HG02678 (cell line): ENCODE measurements around the gene GABRP.
"Not testable (repeated sequence)": the region's sequence is repeated elsewhere in the genome, so short reads cannot be mapped to it uniquely, and the experiment has no call there.

Experiments
- ATAC-seq: cut with Tn5 transposase; IDR thresholded peaks from one replicate; pipeline ENCODE4 v1.9.1; 2021; ENCODE audit warnings: mild to moderate bottlenecking, moderate library complexity; ENCODE audit not compliant: unreplicated experiment

Gene GABRP

GRCh38 chr5:170783498-170784247, at the start of gene GABRP:
TSS of gene GABRP (plus strand) at chr5:170783725. CDS start at chr5:170788616, 4,891 bp downstream.
- ATAC-seq, result no peak

- ATAC-seq, result no peak
These were observed 46.6 kb upstream of the GABRP start for GRCh38 chr5:170736966-170737365.

- ATAC-seq, result no peak
These were observed 45.9 kb upstream of the GABRP start for GRCh38 chr5:170737591-170737990.

GRCh38 chr5:170738840-170739239, 44.7 kb upstream of the GABRP start:
- no peak for ATAC-seq

- ATAC-seq, result no peak
These were observed 44.1 kb upstream of the GABRP start for GRCh38 chr5:170739446-170739845.

GRCh38 chr5:170740551-170741205, 42.8 kb upstream of the GABRP start:
- no peak for ATAC-seq

- no peak for ATAC-seq
These were observed 41.7 kb upstream of the GABRP start for GRCh38 chr5:170741801-170742200.

GRCh38 chr5:170743876-170744212, 39.7 kb upstream of the GABRP start:
- ATAC-seq, result no peak

GRCh38 chr5:170745481-170746071, 37.9 kb upstream of the GABRP start:
- ATAC-seq, result no peak

GRCh38 chr5:170746075-170746960, 37.2 kb upstream of the GABRP start:
- no peak for ATAC-seq

GRCh38 chr5:170746961-170747340, 36.6 kb upstream of the GABRP start:
- ATAC-seq, result no peak

GRCh38 chr5:170747357-170747756, 36.2 kb upstream of the GABRP start:
- no peak for ATAC-seq

GRCh38 chr5:170747851-170748250, 35.7 kb upstream of the GABRP start:
- no peak for ATAC-seq

- ATAC-seq, result no peak
These were observed 34.5 kb upstream of the GABRP start for GRCh38 chr5:170748951-170749471.

- no peak for ATAC-seq
These were observed 33.6 kb upstream of the GABRP start for GRCh38 chr5:170749911-170750431.

- no peak for ATAC-seq
These were observed 32.7 kb upstream of the GABRP start for GRCh38 chr5:170750791-170751190.

- no peak for ATAC-seq
These were observed 31.9 kb upstream of the GABRP start for GRCh38 chr5:170751631-170752030.

- ATAC-seq, result no peak
These were observed 31.0 kb upstream of the GABRP start for GRCh38 chr5:170752257-170753215.

GRCh38 chr5:170753311-170753710, 30.2 kb upstream of the GABRP start:
- ATAC-seq, result no peak

GRCh38 chr5:170754508-170754907, 29.0 kb upstream of the GABRP start:
- ATAC-seq, result not testable (repeated sequence)
